ENCODE measurements around the gene HTT. TPM values are rescaled to one million over a fixed set of nuclear protein-coding genes. Genes with fewer than 3 reads are reported as not detected.

HTT gene
- total and polyA plus RNA-seq, 2 of the 8 experiments (the other 6 are each of a cell fraction or from before 2014, with no cell fraction given) = 24.0 to 71.0 TPM

GRCh38 chr4:3029464-3029863, 45.0 kb upstream of the HTT start:
- WGBS, 2 experiments (ENCODE audit: extremely low coverage in 1 of 2, insufficient coverage in 1 of 2, insufficient read length in 1 of 2, insufficient replicate concordance in 2 of 2, low coverage in 1 of 2, low lambda C conversion rate in 2 of 2, missing lambda C conversion rate in 1 of 2) = 85% methylated on average over 9 of the region's 9 CpGs; no CpG with 5 or more reads in 1 of the 2 experiments

More at GRCh38 chr4:3029464-3029863, 45.0 kb upstream of the HTT start:
- Histone ChIP-seq H3K23me2 (ENCODE audit: low read depth, low read length) (no peaks in the 10 kb centered on the region), H2BK20ac (ENCODE audit: low read length) (no peak overlapping the region), H3K4me1 (replicated peaks in 1 of 4; ENCODE audit: control insufficient read depth in 3 of 4, insufficient read depth in 4 of 4, low read length in 3 of 4) (no peaks in the 10 kb centered on the region), H2AFZ (ENCODE audit: low read length) (no peak overlapping the region), H3K4ac (replicated peaks; ENCODE audit: insufficient read length, low read depth, low read length) (no peak overlapping the region), H4K91ac (replicated peaks; ENCODE audit: insufficient read length, low read length) (no peak overlapping the region), H3K9ac (replicated peaks in 1 of 4; ENCODE audit: extremely low read depth in 1 of 4, low read depth in 3 of 4, low read length in 3 of 4) (no peak overlapping the region), H3K4me2 (ENCODE audit: insufficient read depth in 1 of 2, low read depth in 2 of 2, low read length in 2 of 2) (no peak overlapping the region), H3K79me1 (ENCODE audit: low read depth, low read length) (no peaks in the 10 kb centered on the region), H2BK5ac (ENCODE audit: low read depth, low read length) (no peak overlapping the region), H3K4me3 (ENCODE audit: extremely low read depth in 1 of 4, insufficient read depth in 2 of 4, low read depth in 3 of 4, low read length in 4 of 4) (no peak overlapping the region), H4K8ac (ENCODE audit: extremely low read depth, insufficient read depth, low read length) (no peak overlapping the region), H2BK12ac (ENCODE audit: low read depth, low read length) (no peak overlapping the region), H3K23ac (ENCODE audit: insufficient read length) (no peak overlapping the region), H3K14ac (ENCODE audit: insufficient read length) (no peak overlapping the region), H4K5ac (ENCODE audit: insufficient read length, low read depth, low read length) (no peak overlapping the region), H4K20me1 (replicated peaks in 1 of 2; ENCODE audit: control insufficient read depth in 1 of 2, insufficient read depth in 2 of 2, low read length in 2 of 2) (no peaks in the 10 kb centered on the region), H3K27me3 (replicated peaks in 1 of 4; ENCODE audit: control insufficient read depth in 3 of 4, extremely low read depth in 1 of 4, insufficient read depth in 3 of 4, low read length in 3 of 4) (no peaks in the 10 kb centered on the region; a peak in 1 of 7 replicates), H3K79me2 (ENCODE audit: control insufficient read depth in 1 of 2, insufficient read depth in 2 of 2, low read length in 2 of 2) (no peaks in the 10 kb centered on the region), H3K56ac (replicated peaks; ENCODE audit: insufficient read length, low read depth, low read length) (no peak overlapping the region), H2BK15ac (ENCODE audit: low read length) (no peak overlapping the region), H3K36me3 (ENCODE audit: control insufficient read depth in 2 of 4, insufficient read depth in 4 of 4, low read length in 3 of 4) (no peaks in the 10 kb centered on the region), H2BK120ac (replicated peaks; ENCODE audit: low read depth, low read length) (no peak overlapping the region), H3K9me3 (ENCODE audit: insufficient read depth in 2 of 2, low read depth in 1 of 2, low read length in 1 of 2) (no peaks in the 10 kb centered on the region), H3K27ac (ENCODE audit: low read depth, low read length) (no peak overlapping the region), H2AK5ac (ENCODE audit: low read depth, low read length) (no peak overlapping the region), H3K18ac (ENCODE audit: extremely low read depth, low read length) (no peak overlapping the region)
- FAIRE-seq = no peak
- TF ChIP-seq SAP30 (IDR thresholded peaks at IDR 0.05; ENCODE audit: insufficient read depth, insufficient replicate concordance, low read length) (no peak), TAF7 (optimal IDR thresholded peaks at IDR 0.05; ENCODE audit: borderline replicate concordance, low read depth, low read length) (no peak), CEBPB (IDR thresholded peaks at IDR 0.05; ENCODE audit: low read depth, low read length) (no peak), NANOG (IDR thresholded peaks at IDR 0.05; ENCODE audit: insufficient read depth, low read depth, low read length, poor library complexity, severe bottlenecking) (no peak), ATF2 (IDR thresholded peaks at IDR 0.05; ENCODE audit: low read length) (no peak), CHD2 (IDR thresholded peaks at IDR 0.05; ENCODE audit: low read length) (no peak), E2F6 (IDR thresholded peaks at IDR 0.05) (no peak), SP1 (IDR thresholded peaks at IDR 0.05; ENCODE audit: low read depth, low read length) (no peak)
- ChIA-PET CTCF (ENCODE audit: partially characterized antibody) (interaction anchor here (1.4 kb wide), 1 partner anchor 8 kb away, joined by 3 read pairs; no protein-coding TSS in a partner anchor), POLR2A (ENCODE audit: partially characterized antibody) (no interaction called here)
- no peak for DNase-seq (ENCODE audit: low read depth in 1 of 2, low spot score in 2 of 2)
